Suppressor macrophage treated with lipopolysaccharide for 1 hour (primary cell): Measurements from ENCODE around the gene FBXW12.

Source experiments
- DNase-seq, 3 donors: peaks; one replicate each; pipeline ENCODE4 v3.0.0-alpha.2; 2020 to 2022

FBXW12 gene

DNA sequence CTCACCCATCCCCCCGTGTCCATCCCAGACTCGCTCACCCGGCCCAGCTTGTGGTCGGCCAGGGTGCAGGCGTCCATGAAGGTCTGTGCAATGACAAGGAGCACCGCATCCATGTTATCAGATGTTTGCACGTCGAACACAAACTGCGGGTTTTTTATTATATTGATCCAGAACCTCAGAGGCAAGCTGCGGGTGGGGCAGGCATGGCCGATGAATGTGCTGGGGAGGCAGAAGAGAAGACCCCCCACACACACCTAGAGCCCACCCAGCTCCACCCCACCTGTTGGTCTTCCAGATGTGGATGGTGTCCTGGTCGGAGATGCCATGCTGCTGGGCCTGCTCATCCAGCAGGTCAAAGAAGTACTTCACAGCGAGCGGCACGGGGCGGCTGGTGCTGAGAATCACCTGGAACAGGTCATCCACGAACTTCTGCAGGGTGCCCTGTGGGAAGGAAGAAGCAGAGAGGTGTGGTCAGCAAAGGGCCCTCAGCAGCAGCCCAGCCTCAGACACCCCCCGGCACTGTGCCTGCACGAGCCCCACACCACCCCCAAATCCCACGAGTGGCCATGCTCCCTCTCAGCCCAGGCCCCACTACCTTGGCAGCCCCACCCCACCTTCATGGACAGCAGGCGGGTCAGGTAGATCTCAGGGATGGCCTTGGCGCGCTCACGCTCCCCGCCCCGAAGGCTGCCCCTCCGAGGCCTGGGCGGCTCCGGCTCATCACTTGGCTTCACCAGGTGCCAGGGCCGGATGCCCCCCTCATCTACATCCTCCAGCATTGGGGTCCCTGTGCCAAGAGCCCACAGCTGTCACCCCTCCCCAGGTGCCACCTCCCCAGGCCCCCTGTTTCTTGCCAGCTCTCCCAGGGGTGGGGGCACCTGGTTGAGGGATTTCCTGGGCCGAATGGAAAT, 37.5 kb downstream of the FBXW12 start:
- no peak for DNase-seq

DNA sequence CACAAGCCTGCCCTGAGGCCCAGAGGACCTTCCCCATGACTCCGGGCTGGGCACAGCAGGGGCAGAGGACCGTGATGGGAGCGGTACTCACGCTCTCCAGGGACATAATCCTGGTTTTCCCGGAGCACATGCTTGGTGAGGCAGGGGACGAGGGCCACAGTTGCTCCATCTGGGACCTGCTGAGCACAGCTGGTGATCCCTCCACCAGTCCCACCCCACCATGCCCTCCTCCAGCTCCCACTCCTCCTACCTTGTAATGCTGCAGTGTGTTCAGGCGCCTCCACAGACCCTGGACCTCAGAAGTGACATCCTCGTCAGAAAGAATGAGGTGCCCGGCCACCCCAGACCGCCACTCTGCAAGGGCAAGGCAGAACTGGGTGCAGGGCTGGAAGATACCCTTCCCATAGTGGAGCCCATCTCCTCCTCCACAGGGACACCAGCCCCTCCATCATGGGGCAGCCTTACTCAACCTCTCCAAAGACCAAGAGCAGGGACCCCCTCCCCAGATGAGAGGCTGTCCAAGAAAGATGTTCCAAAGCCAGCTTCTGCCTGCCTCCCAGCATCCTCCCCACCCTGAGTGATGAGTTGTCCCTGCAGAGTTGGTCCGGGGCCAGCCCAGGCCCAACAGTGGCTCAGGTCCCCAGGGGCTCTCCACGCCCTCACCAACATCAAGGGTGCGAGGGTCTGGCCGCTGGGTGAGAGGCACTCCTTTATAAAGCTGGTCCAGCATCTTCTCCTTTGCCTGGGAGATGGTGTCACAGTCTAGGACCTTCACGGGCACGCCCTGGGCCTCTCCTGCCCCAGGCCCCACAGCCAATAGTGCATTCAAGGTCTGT, 38.4 kb downstream of the FBXW12 start:
- no peak for DNase-seq

DNA sequence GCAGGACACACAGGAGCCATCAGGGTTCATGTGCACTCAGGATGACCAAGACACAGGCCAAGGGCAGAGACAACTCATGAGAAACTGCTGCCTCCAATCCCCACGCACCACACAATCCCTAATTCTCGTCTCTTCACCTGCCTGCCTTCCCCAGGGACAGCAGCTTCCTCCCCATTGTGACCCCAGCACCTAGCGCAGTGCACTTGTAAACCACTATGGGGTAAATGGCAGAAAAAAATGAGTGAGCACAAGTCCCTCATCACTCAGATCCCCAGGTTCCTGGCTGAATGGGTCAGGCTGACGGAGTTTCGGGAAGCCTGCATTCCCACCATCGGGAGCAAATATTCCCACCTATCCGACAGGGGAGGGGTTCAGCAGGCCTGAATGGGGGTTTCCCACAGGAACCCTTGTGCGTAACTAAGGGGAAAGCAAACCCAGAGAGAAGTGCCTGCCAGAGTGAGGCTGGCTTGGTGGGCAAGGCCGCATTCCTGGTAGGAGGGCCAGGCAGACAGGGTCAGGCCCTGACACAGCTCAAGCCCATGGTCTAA, 39.1 kb downstream of the FBXW12 start:
- no peak for DNase-seq

DNA sequence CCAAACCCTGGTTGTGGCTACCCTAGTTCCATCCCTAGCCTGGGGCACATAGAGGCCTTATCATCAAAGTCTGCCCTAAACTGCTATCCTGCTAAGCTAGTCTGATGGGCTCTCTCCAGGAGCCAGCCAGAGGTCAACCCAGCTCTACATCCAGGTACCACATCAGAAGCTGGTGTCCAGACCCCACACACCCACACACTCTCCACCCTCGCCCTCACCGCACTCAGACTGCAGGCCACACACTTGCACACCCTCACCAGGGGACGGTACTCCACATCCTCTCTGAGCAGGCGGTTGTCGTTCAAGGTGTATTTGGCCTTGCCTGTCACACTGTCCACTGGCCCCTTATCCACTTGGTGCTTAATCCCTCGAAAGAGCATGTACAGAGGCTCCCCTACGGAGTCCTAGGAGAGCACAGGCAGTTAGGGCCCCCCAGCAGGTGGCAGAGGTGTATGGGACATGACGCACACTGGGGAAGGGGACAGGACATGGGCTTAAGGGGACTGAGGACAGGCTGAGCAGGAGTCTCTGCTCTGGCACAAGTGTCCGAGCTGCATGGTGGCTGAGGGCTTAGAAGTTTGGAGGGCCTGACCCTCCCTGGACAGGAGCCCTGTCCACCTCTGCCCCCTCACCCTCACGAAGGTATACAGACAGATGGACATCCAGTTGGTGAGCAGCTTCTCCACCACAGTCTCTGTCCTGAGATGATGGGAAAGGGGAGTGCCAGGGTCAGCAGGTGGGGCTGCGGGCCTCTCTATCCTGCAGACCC, 39.8 kb downstream of the FBXW12 start:
- no peak for DNase-seq

DNA sequence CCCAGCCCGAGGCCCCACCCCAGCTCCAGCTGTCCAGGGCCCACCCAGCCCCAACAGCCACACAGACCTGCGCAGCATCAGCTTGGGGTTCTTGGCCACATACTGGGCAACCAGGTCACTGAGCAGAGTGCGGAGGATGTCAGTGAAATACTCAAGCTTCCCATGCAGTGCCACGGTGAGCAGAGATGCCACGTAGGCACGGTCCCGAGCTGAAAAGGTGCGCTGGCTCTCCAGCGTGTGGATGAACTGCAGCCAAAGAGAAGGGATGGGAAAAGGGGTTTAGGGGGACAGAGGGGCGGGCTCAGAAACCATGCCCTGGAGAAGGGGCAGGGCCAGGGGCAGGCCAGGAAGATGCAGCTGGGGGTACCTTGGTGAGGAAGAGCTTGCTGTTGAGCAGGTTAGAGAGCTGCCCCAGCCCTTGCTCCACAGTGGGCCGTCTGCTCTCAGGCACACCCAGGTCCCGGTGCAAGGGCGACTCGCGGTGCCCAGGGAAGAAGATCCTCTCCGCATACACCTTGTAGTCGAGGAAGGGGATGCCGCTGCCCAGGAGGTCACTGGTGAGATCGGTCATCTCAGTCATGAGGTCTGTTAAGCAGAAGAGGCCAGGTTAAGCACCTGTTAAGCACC, 40.5 kb downstream of the FBXW12 start:
- no peak for DNase-seq

DNA sequence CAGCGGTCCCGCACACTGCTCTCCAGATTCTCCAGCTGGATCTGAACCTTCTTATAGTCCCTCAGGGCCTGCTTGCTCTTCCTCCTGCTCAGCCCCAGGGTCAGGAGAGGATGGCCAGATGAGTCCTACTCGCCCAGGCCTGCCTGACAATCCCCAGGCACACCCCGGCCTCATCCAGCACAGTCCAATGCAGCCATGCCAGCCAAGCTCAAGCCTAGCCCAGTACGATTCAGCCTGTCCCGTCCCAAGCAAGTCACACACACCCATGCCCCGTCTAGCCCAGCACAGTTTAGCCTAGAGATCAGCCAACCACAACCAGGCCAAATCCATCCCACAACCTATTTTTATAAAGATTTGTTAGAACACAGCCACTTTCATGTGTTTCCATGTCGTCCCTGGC, 41.1 kb downstream of the FBXW12 start:
- no peak for DNase-seq

DNA sequence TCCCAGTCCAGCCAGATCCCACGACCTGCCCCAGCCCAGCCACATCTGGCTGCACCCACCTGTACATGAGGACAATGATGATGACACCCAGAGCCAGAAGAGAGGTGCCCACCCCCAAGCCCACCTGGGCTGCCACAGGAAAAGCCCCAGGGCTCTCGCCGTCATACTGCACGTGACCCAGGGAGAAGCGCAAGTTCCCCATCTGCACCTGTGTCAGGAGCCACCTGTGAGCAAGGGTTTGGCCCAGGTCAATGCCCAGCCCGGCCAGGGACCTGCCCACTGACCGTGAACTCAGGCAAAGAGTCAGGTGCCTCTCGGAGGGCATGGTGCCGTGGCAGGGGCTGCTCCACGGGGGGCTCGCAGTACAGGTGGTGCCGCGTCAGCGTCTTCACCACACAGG, 41.6 kb downstream of the FBXW12 start:
- no peak for DNase-seq

DNA sequence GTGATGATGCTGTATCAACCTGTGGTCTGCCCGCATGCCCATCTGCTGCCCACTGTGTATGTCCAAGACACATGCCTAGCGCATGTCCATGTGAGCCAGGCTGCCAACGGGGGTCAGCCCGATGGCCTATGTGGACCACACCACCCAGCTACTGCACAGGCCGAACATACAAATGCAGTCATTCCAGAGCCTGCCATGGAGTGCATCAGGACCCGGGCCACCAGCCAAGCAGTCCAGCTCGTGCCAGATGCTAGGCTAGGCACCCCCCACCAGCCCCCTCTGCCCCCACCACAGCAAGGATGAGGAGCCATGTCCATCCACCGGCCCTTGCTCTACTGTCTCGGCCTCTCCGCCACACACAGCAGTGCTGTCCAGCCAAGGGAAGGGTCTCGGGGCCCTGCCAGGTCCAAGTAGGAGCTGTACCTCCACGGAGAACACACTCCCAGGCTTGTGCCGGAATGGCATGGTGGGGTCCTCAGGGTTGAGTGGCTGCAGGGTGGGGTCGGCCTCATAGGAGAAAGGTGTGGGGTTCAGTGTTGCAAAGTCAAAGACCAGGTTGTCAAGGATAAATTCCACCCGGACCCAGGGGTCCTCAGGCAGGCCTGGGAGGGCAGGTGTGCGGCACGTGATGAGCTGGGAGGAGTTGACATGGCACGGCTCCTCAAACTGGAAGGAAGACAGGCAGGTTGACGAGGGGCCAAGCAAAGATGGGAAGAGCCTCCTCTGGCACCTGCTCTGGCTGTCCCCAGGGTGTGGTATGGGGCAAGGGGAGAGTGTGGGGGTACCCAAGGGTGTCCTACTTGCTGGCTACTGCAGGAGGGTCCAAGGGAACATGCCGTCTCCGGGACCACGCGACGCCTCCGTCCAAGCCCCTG, 42.6 kb downstream of the FBXW12 start:
- no peak for DNase-seq

DNA sequence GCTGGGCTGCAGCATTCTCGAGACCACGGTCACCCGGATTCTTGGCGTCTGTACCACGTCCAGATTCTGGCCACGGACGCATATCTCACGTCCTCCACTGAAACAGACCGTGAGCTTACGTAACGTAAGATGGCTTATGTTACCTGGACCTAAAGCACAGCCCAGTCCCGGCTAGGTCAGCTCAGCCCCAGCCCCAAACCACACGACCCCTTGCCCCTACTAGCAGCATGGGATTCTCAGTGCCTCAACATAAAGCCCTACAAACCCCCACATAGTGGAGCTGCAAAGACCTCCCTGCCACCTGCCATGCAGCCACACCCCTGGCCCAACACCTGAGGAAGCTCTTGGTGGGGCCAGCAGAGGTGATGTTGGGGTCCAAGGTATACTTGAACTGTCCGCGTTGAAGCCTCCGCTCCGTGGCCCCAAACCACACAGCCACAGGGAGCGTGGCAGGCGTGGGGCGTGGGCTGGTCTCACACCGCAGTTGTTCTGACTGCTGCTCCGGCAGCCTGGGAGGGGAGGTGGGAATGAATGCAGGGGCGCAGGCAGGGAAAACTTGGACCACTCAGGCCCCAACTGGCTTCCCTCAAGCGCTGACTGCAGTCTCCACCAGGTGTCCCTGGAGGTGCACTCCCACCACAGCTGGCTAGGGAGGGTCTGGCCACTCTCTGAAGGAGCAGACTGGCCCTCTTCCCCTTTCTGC, 43.4 kb downstream of the FBXW12 start:
- no peak for DNase-seq

DNA sequence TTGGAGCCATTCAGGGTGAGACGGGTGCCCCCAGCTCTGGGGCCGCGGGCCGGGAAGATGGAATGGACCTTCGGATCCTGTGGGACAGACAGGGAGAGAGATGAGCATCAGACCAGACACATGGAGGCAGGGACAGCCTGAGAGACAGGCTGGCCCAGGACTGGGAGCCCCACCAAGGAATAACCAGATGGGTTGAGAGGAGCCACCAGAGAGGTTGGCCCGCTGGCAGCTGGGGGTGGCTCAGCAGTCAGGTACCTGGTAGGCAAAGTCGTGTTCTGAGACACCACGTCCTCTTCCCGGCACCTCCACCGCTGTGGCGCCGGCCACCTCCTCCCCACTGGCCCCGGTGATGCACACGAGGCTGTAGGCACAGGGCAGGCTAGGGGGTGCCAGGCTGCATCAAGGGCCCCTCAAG, 44.1 kb downstream of the FBXW12 start:
- DNase-seq: no peak

DNA sequence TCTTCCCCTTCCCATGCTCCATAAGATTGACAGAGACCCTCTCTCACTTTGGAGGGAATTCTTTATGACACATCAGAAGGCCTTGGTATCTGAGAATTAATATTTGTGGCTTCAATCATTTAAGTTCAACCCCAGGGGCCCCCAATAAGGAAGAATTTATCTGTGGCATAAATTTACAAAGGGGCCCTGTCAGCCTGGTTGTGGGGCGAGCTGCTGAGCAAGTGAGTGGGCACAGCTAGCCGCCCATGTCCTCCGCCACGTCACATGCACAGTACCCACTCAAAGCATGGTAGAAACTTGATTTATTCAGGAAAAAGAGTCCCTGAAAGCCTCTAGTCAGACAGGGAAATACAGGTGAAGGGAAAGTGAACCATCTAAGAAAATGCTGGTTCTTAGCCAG, 44.5 kb downstream of the FBXW12 start:
- no peak for DNase-seq

DNA sequence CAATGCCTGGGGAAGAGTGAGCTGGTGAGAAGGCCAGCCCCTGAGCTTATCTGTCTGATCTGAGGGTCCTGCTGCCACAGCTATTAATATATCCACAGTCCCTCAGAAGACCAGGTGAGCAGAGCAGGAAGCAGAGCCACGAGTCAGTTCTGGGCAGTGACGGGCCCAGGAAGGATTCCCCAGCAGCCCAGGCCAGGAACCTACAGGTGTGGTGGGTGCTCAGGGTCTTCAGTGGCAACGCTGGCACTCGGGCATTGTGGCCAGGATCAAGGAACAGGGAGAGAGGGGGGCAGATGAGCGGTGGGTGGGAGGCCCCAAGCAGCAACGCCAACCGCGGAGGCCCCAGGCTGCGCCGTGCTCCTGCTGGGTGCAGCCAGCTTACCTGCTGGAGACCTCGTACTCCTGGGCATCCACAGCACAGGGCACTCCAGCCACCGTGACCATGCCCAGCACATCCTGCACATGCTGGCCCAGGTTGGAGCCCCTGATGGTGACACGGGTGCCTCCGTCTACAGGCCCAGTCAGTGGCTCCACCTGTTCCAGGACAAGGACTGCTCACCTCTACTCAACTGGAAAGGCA, 45.6 kb downstream of the FBXW12 start:
- DNase-seq: no peak

DNA sequence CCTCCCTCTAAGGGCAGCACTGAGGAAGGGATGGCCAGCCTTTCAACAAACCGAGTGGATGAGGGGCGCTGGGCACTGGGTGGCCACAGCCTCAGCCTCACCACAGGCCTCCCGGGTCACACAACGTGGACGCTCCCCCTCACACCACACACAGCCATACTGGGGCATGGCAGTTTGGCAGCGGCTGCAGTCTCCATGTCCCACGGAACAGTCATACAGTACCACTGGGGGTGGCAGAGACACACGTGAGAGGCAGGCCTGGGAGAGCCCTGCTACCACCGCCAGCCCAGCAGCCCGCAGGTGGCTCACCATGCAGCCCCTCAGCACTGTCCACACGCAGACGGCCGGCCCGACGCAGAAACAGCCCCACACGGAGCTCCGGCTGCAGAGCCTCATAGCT, 46.1 kb downstream of the FBXW12 start:
- no peak for DNase-seq

DNA sequence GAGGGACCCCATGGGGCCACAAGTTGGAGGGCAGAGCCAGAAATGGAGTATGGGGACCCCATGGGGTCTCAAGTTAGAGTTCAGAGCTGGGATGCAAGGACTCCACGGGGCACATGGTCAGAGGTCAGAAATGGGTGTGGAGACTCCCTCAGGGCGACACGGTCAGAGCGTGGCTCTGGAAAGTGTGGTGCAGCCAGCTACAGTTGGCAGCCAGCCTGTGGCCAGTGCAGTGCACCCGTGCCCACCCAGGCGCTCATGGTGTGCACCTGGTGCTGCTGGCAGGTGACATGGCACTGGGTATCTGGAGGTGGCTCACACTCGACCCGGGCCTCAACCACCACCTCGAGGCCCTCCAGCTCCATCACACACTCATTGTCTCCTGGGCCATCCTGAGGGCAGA, 46.6 kb downstream of the FBXW12 start:
- DNase-seq: no peak

DNA sequence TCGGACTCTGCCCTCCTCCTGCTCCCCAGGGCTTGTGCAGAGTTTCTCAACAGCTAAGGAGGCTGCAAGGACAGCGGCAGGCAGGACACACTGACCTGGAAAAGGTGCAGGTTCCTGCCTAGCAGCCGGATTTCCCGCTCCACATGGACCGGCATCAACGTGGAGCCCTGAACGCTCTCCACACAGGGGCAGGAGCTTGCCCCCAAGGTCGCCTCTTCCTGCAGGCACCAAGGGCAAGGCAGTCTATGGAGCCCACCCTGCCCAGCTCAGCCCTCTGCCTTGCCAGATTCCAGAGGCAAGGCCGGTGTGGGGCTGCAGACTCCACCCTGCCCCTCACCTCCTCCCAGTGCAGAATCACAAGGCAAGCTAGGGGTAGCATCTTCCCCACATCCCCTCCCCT, 47.1 kb downstream of the FBXW12 start:
- no peak for DNase-seq

DNA sequence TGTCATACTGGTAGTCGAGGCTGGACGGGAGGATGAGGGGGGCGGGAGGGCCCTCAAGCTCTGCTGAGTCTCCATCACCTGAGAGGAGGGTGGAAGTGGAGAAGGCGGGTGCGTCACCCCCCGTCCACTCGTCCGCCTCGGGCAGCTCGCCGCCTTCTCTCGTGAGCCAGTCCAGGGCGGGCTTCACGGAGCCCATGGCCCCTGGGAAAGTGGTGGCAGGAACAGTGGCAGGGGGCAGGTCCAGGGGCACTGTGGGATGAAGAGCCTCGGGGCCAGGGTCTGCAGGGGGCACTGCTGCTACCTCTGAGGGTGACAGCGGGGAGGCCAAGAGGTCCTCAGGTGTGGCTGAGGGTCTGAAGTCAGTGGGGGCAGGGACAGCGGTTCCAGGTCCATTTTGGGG, 47.6 kb downstream of the FBXW12 start:
- no peak for DNase-seq

DNA sequence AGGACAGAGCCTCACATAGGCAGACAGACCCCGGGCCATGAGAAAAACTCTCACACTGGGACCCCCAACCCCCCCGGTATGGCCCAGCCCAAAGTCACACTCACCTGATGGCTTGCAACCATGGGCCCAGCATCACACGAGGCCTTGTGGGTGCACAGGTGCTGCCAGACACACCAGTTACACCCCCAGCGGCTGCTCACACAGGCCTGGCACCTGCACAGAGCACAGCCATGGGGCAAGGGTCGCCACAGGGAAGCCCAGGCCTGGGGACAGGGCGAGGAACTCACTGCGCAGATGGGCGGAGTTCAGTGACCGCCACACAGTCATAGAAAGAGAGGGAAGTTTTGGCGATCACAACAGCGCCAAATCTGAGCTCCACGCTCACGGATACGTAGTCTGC, 48.5 kb downstream of the FBXW12 start:
- DNase-seq: no peak

DNA sequence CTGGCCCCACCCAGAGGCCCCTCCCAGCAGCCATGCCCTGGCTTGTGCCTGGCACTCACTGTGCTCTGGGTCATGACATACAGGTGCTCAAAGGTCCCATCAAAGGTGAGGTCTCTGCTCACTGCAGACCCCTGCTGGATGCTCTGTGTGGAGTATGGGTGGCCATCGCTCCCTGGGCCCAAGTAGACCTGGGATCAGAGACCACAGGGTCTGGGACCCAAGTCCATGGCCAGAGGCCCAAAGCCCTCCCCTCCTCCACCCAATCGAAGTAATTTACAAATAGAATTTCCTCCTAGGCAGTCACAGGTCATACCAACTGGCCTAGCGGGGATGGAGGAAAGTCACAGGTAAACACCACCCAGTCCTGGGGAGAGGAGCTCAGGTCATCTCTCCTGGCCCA, 50.3 kb downstream of the FBXW12 start:
- no peak for DNase-seq

DNA sequence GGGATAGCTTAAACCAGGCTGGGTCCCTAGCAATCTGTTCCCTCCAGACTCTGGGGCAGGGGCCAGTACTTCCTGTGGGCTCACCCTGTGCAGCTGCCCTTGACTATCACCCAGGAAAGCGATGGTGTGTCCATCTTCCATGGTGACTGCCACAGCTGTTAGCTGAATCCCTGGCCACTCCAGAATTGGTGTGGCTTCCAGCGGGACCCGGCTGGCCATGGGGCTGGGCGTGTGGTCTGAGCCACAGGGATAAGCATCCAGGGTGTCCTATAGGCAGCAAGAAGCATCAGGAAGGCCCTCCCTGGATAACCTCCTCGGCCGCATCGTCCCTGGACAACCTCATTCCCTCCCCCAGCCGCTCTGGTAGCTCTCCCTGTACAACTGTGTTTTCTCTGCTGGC, 50.7 kb downstream of the FBXW12 start:
- DNase-seq: no peak

DNA sequence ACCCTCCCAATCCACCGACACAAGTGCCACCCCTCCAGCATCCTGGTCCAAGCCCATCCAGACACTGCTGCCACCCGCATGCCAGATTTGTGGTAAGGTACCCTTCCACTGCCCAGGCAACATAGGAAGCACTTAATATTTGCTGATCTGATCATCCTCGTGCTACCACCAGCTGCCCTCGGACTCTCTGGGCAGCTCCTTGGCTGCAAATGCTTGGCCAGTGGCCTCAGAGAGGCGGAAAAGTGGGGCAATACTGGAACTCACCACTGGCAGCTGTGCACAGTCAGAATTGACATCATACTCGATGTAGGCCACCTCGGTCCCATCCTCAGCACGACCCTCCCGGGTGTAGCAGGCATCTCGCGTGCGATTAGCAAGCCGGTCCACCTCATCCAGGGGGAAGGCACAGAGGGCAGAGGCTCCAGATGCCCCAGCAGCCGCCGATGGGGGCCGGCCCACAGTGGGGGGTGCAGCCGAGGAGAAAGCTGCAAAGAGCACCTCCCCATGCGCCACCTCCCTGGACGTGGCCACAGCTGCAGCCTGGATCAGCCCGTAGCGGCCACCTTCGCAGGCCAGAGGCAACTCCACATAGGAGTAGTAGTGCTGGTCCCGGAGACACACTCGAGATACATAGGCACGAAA, 51.3 kb downstream of the FBXW12 start:
- DNase-seq: no peak
